HL-60/S4 treated with retinoic acid at 250 ng/mL for 4 days and 3 days (cell line): Measurements from ENCODE around the gene RAPH1.
"Not testable (repeated sequence)": the region's sequence is repeated elsewhere in the genome, so short reads cannot be mapped to it uniquely, and the experiment has no call there.

ENCODE experiments used
- in situ Hi-C: fragments of 300-500 bp; cut with MboI; formaldehyde crosslinking; loops from 2 replicates; pipeline ENCODE4 v1.7.0; 2022; ENCODE audit warnings: low sequenced_read_pairs

Gene RAPH1

DNA sequence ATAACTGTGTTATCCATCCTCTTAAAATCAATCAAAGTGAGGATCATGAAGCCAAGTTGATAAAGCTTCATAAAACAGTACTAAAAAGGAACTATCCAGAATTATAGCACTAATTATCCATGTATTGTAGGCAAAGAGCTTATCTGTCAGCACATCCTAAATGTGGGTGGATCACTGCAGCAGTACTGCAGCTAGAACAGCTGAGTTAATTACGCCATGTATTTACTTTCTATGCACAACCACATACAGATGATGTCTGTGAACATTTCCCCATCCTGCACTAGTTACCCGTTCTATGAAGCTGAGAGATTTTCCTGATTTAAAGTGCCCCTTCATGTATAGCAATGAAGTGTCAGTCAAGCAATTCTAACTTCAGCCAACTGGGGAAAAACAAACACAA is 96.6 kb downstream of the RAPH1 start:
- in situ Hi-C loops = no loop called here

DNA sequence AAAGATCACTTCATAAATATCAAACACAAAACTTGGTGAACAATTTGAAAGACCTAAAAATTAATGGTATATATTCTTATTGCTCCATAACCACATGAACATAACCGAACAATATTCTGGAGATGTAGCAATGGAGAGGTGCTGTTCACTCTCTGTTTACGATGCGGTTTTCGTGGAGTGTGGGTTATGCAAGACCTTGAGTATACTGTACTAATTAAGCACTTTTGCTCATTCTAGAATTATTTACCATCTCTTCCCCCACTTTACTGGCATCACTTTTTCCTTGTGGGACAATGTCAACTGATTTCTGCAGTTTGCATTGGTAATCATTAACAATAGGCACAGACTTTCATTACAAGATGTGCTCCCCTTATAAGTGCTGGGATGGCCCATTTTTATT is 97.6 kb downstream of the RAPH1 start:
- in situ Hi-C loops = no loop called here

DNA sequence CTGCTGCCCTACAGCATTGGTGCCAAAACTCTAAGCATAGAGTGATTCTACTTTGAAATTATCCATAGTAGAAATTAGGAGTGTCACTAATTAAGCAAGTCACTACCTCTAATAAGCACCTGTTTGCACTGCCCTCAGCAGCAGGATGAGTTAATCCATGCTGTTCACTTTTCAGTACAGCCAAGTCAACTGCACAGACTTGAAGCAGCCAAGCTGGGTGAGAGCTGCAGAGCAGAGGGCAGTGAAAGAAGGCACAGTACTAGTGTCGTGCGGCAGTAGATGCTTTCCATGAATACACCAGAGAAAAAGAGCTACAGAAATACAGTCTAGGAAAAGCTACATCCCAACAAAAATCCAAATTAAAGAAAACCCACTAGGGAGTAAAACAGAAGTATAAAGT is 98.6 kb downstream of the RAPH1 start:
- in situ Hi-C loops = no loop called here

DNA sequence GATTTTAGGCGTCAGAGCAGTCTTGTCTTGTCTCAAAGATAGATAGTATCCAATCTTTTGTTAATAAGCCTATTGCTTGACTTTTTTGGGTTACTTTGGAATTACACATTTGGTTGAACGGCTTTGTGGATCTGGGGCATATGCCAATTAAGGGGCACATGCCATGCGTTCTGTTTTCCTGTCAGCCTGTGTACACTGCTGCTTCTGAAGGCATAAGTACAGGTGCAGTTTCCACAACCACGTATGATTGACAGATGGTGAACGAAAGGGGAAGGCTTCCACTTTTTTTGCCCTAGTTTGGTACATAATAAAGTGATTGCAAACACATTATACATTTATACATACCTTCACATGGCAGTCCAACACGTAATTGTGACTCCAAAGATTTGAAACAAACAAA is 102.3 kb downstream of the RAPH1 start:
- in situ Hi-C loops = no loop called here

DNA sequence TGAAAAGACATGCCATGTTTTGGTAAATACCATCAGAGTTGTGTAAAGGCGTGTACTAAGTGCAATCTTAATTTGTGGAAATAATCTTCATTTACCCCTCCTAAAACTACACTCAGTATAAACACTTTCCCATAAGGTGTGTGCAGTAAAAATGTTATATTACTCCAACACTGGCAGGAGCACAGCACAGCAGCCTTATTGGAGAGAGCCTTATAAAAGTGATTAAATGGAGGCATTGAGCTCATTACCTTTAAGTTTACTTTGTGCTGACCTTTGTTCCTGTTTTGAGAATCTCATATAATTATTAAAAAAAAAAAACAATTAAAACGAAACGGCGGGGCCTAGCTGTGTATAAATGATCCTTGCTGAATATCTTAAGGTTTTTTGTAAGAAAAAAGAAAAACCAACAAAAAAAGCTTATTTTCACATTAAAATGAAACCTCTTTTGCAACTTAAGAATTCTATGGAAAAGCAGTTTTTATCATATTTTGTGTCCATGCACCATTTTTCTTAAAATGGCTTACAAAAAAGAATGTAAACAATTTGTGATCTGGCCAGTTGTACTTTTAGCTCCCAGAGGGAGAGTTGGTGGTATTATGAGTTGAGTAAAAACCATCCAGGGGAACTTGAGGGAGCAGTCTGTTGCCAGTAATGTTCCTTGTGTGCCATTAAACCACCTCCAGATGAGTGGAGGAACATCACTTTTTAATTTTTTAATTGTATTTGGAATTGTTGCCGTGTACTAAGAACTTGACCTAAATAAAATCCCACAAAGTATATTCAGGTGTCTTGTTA is 103.5 kb downstream of the RAPH1 start:
- in situ Hi-C loops = no loop called here

DNA sequence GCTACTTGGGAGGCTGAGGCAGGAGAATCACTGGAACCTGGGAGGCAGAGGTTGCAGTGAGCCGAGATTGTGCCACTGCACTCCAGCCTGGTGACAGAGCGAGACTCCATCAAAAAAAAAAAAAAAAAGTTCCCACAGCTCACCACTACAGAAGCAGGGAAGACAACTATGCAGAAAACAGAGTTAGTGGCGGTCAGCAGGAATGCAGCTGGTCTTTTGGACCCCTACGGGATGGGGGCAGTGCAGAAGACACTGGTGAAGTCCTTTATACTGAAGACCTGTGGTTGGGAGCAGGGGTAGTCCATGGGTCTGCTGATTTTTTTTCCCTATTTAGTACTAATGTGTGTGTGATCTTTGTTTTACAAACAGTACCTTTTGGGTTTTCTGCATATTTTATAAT is 105.5 kb downstream of the RAPH1 start:
- in situ Hi-C loops = not testable (repeated sequence)

DNA sequence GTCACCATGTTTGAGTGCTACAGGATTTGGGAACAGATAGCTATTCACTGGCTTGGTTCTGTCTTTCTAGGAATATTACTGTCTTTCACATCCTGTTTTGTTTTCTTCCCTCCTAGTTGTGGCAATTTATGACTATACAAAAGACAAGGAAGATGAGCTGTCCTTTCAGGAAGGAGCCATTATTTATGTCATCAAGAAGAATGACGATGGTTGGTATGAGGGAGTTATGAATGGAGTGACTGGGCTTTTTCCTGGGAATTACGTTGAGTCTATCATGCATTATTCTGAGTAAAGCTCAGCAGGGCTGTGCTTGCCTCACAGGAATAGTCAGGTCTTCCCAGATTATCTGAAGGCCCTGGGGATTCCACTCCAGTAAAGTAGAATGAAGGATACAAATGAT is 108.0 kb downstream of the RAPH1 start:
- in situ Hi-C loops = no loop called here

DNA sequence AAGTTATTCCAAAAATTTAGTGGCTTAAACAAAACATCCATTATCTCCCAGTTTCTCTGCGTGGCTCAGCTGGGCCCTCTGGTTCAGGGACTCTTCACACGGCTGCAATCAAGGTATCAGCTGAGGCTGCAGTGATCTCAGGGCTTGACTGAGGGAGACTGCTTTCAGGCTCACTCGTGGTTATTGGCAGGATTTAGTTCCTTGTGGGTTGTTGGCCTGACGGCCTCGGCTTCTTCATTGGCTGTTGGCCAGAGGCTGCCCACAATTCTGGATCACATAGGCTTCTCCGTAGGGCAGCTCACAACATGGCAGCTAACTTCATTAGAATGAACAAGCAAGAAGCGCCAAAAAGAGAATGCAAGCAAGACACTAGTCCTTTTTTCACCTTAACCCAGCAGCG is 116.8 kb downstream of the RAPH1 start:
- in situ Hi-C loops = no loop called here

DNA sequence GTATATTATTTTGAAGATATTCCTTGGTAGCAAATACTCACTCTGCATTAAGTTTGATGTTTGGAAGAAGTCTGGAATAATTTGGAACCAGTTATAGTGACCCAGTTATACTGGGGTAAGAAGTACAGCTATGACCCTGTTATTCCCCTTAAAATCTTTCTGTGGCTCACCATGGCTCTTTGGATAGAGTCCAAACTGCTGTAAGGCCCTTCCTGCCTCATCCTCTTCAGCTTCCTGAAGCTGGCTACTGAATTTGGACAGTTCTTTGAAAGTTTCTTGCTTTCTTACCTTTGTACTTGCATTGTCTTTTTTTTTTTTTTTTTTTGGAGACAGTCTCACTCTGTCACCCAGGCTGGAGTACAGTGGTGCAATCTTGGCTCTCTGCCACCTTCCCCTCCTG is 121.3 kb downstream of the RAPH1 start:
- in situ Hi-C loops = no loop called here

DNA sequence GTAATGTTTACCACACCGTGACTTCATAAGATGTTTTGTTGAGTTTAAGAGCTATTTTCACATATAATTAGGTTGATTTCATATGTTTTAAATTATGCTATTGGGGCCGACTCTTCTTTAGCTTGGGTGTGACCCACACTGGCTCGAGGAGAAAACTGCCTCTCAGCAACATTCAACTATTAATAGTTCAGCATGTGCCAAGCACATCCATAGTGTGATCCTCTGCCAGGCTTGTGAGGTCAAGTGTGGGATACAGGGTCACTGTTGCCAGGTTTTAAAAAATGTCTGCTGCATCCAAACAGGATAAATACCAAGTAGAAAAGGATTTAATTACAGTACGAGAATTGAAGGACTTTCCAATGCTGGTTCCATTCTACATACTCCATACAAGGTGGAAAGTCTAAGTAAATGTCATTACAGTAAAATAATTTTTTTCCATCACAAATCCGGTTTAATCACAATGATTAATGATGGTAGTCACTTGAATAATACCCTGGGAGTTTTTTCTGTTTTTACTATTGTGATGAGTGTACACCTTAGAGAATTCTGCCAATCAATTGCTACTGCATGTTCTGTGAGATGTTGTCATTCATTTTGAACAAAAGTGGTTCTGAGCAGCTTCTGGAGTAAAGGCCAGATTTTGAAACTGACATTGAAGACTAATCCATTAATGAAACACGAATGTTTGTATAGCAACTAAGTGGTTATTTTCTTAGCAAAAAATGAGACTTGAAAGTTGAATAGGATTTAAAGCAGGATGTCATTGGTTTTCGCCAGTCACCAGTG is 122.4 kb downstream of the RAPH1 start:
- in situ Hi-C loops = no loop called here

DNA sequence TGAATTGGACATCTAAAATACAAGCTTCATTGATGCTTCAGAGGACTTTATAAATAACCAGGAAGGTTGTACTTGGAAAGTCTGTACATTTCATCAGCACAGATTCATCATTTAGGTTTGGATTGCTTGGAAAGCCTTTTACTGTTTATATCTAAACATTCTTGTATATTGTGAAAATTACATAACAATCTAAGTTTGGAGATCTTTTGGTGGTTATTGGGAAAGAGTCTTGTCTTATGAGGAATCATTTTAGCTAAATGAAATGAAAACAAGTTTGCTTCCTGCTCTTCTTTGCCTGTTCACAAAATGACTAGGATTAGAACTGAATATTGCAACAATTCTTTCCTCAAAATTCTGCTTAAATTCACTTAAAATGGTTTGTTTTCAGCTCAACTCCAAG is 127.6 kb downstream of the RAPH1 start:
- in situ Hi-C loops = no loop called here

DNA sequence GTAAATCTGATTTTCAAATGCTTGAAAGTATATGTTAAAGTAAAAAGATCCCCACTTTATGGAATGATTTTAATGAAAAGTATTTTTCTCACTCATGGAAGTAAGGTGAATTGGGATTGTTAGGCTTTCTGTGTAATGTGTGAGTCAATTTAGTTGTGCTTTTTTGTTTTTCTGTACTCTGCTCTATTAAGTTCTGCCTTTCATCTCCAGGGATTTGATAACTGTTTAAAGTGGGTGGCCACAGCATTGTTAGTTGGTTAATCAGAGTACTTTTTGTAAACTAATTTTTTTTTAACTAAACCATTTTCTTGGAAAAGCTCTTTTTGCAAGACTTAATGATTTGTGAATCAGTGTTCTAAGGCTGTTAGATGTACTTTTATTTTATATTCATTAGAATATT is 130.1 kb downstream of the RAPH1 start:
- in situ Hi-C loops = no loop called here

DNA sequence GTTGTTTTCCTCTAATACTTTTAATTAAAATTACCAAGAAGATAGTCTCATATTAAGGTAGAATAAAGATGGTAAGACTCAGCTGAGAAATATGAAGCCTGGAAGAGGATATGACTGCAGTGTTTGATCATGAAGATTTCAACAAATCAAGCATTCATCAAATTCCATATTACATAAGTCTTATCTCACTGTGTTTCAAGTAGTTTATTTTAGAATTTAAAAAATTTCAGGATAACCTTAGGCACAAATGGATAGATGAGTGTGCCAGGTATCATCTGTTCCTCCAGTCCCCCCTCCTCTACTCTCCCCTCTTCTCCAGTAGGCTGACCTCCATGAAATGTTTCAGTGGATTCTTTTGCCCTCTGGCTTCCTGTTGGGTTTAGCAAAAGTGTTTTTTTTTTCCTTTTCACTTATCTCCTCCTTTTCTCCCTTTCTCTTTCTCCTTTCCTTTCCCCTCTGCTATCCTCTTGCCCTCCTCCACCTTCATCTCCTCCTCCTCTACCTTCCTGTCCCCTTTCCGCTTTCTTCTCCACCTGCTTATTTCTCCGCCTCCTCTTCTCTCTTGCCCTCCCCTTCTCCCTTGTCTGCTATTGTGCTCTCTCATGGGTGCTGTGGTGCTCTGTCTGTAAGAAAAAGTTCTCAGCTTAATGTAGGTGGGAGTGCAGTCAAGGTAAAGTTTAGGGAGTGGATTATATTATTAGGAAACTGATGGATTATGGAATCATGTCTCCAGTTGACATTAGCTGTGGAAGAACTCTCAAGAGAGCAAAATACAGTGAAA is 134.1 kb downstream of the RAPH1 start:
- in situ Hi-C loops = no loop called here

DNA sequence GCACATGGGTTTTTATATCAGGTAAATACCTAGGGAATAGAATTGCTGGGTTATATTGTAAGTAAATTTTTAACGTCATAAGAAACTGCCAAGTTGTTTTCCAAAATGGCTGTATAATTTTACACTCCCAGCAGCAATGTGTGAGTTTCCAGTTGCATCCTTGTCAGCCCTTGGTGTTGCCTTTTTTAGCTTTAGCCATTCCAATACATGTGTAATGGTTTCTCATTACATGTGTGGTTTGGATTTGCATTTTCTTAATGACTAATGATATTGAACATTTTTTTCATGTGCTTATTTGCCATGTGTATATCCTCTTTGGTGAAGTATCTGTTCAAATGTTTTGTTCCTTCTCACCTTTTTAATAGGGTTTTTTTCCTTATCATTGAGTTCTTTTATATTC is 136.1 kb downstream of the RAPH1 start:
- in situ Hi-C loops = no loop called here

DNA sequence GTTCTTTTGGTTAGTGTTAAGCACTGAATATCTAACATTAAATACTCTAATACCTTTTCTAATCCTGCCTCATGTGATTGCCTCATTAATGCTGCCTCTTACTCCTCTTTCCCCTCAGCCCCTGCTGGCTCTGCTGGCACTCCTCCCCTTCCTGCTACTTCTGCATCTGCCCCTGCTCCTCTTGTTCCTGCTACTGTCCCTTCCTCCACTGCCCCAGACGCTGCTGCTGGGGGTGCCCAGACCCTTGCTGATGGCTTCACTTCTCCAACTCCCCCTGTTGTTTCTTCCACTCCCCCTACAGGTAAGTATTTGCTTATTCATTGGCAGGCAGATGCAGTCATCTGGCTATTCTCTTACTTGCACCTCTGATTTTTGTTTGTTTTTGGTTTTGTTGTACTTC is 138.4 kb downstream of the RAPH1 start:
- in situ Hi-C loops = no loop called here

DNA sequence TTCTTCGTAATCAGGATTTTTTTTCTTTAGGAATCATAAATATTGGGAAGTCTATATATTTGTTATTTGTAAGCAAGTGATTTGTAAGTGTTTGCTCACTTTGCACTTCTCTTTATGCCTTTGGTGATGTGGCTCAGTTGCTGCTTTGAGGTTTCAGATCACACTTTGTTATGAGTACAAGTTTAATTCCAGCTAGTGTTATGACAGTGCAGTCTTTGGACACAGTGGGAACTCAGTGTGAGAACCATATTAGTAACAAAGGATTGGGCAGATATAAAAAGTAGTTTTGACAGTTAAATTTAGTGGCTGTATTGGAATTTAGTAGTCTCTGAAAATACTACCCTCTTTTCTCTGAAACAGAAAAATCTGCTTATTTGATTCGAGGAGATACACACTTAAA is 139.2 kb downstream of the RAPH1 start:
- in situ Hi-C loops = no loop called here

DNA sequence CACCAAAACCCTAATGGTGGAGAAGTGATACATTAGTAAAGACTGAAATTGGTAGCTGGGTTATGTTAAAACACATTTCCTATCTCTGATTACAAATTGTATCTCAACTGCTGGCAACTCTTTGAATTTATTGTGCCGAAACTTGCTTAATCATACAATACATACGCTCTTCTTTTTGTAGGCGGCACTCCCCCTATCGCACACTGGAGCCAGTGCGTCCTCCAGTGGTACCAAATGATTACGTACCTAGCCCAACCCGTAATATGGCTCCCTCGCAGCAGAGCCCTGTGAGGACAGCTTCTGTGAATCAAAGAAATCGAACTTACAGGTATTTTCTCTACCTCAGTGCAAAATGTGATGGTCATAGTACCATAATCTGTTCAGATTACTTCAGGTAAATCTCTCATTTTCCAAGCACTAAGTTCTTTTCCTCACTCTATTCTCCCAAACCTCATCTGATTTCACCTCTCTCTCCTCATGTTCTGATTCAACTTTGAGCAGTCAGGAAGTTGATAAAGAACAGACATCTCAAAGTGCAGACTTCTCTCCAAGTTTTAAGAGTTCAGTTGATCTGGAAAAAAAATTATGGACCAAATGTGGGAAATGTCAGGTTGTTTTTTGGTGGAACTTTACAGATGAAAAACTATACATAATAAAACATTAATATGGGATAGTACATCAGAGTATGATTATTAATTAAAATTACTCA is 140.4 kb downstream of the RAPH1 start:
- in situ Hi-C loops = no loop called here

DNA sequence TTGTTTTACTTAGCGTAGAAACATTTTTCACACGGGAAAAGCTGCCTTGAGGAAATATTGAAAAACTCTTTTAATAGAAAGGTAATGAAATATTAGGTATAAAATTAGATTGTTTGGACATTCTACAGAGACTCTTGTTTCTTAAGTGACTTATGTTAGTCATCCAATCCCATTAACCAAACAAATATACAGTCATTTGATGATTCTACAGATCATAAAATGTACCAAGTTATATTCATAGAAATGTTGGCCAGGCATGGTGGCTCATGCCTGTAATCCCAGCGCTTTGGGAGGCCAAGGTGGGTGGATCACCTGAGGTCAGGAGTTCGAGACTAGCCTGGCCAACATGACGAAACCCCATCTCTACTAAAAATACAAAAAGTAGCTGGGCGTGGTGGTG is 146.9 kb downstream of the RAPH1 start:
- in situ Hi-C loops = not testable (repeated sequence)

DNA sequence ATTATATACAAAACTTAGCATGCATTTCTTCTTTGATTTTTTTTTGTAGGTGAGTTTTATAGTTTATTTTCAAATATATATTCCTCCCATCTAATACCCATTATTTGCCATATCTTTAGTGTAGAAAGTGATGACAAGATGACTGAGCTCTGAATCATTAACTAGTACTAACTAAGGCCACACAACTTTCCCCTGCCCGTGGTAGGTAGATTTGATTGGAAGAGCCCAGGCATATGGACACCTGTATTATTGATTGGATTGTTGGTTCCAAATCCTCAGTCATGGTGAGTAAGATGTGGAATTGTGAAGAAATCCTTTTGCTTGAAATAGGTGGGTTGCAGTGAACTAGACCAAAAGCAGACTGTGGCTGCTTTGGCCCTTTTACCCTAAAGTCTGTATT is 152.1 kb downstream of the RAPH1 start:
- in situ Hi-C loops = no loop called here

DNA sequence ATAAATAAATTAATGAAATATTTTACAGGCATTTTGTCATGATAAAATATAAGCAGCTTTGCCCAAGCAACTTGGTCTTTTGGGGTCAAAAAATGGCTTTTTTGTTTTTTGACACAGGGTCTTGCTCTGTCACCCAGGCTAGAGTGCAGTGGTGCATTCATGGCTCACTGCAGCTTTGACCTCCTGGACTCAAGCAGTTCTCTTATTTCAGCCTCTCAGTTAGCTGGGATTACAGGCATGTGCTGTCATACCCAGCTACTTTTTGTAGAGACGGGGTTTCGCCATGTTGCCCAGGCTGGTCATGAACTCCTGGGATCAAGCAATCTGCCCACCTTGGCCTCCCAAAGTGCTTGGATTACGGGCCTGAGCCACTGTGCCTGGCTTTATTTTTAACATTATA is 155.9 kb downstream of the RAPH1 start:
- in situ Hi-C loops = no loop called here

DNA sequence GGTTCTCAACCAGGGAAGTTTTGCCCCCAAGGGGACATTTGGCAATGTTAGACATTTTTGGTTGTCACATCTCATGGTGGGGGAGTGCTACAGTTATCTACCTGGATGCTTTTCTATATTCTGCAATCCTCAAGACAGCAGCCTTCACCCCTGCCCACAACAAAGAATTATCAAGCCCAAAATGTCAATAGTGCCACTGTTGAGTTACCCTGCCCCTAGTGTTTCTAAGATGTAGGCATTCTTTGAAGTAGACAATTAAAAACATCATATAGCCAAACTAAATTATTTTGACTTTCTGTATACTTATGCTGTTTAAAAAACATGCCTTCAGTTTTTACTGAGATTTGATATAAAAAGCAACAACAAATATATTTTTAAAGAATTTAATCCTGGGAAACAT is 158.9 kb downstream of the RAPH1 start:
- in situ Hi-C loops = no loop called here
